AG04449 (cell line): ENCODE data around the gene UPB1.

ENCODE experiments used
- CTCF ChIA-PET: fragments of 350-600 bp; formaldehyde crosslinking; extraction: SDS; loops from one replicate; lab custom pipeline; 2021; ENCODE audit warnings: antibody characterized with exemption; lab: Yijun Ruan, JAX
- POLR2A ChIA-PET: fragments of 400-600, 350-600 bp; formaldehyde crosslinking; extraction: SDS; loops from one replicate; lab custom pipeline; 2020; ENCODE audit warnings: antibody characterized with exemption, inconsistent platforms; lab: Yijun Ruan, JAX
- DNase-seq: peaks from one replicate; pipeline ENCODE4 v3.0.0-alpha.2; 2010; ENCODE audit warnings: low read depth, low spot score
- H3K4me3 ChIP-seq: 2 replicates; pipeline ENCODE4 v1.5.1; 2011; ENCODE audit warnings: low read depth, mild to moderate bottlenecking, control low read depth, low read length
- TF ChIP-seq, protein P1 (sequence below): IDR thresholded peaks from one replicate; pipeline ENCODE4 v1.5.1; 2011; ENCODE audit warnings: mild to moderate bottlenecking, moderate library complexity, low read length, control low read depth, inconsistent platforms; ENCODE audit not compliant: insufficient read depth; ENCODE audit errors: missing control alignments

Gene UPB1

DNA sequence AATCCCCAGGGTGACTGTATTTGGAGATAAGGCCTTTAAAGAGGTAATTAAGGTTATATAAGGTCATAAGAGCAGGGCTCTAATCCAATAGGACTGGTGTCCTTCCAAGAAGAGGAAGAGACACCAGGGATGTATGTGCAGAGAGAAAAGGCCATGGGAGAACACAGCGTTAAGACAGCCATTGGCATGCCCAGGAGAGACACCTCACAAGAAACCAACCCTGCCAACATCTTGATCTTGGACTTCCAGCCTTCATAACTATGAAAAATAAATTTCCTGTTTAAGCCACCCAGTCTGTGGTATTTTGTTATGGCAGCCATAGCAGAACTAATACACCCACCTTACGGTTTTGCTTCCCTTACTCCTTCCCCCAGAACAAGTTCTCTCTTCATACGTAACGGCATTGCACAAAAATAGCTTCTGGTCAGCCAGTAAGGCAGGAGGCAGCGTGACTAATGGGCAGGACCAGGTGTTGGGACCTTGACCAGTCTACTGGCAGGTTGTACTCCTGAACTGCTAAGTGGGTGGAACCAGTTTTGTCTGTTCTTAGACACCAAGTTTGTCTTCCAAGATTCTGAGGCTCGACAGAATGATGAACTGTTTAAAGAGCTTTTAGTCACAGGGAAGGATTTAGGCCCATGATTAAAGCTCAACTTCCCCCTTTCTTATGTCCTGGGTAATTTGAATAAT is 31.9 kb upstream of the UPB1 start:
- CTCF ChIA-PET, result no interaction called here
- no peak overlapping the region for H3K4me3 ChIP-seq
- DNase-seq, result no peak
- TF ChIP-seq, protein P1, sequence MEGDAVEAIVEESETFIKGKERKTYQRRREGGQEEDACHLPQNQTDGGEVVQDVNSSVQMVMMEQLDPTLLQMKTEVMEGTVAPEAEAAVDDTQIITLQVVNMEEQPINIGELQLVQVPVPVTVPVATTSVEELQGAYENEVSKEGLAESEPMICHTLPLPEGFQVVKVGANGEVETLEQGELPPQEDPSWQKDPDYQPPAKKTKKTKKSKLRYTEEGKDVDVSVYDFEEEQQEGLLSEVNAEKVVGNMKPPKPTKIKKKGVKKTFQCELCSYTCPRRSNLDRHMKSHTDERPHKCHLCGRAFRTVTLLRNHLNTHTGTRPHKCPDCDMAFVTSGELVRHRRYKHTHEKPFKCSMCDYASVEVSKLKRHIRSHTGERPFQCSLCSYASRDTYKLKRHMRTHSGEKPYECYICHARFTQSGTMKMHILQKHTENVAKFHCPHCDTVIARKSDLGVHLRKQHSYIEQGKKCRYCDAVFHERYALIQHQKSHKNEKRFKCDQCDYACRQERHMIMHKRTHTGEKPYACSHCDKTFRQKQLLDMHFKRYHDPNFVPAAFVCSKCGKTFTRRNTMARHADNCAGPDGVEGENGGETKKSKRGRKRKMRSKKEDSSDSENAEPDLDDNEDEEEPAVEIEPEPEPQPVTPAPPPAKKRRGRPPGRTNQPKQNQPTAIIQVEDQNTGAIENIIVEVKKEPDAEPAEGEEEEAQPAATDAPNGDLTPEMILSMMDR, result no peak
- POLR2A ChIA-PET, result no interaction called here

DNA sequence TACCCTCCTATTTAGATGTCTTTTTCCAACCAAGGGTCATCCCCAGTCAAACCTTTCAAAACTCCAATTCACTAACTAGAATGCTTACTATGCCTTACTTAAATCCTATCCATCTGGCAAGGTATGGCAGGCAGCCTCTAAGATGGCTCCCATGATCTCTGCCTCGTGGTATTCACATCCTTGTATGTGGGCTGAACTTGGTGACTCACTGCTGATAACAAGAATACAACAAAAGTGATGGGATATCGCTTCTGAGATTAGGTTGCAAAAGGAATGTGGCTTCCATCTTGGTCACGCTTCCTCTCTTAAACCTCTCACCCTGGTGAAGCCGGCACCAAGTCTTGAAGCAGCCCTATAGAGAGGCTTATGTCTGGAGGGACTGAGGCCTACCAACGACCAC is 29.6 kb upstream of the UPB1 start:
- ChIA-PET CTCF (interaction anchor here (1.2 to 2.1 kb wide), 5 partner anchors 9 to 40 kb away, joined by 3 to 11 read pairs (median 4); no protein-coding TSS in a partner anchor), POLR2A (no interaction called here)
- DNase-seq, result no peak
- TF ChIP-seq, protein P1, result no peak
- H3K4me3 ChIP-seq, result no peak overlapping the region

DNA sequence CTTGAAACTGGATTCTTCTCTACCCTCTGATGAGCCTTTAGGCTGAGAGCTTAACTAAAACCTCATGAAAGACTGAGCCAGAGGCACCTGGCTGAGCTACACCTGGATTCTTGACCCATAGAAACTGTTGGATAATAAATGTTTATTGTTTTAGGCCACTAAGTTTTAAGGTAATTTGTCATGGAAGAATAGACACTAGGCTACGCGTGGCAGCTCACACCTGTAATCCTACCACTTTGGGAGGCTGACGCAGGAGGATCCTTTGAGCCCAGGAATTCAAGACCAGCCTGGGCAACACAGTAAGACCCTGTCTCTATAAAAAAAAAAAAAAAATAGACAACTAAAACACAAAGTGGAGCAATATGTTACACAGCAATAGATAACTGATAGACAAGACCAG is 29.2 kb upstream of the UPB1 start:
- no peak overlapping the region for H3K4me3 ChIP-seq
- CTCF ChIA-PET, result interaction anchor here (1.5 to 2.1 kb wide), 4 partner anchors 9 to 39 kb away, joined by 3 to 11 read pairs (median 4); no protein-coding TSS in a partner anchor
- POLR2A ChIA-PET, result no interaction called here
- TF ChIP-seq, protein P1, result no peak
- DNase-seq, result no peak

DNA sequence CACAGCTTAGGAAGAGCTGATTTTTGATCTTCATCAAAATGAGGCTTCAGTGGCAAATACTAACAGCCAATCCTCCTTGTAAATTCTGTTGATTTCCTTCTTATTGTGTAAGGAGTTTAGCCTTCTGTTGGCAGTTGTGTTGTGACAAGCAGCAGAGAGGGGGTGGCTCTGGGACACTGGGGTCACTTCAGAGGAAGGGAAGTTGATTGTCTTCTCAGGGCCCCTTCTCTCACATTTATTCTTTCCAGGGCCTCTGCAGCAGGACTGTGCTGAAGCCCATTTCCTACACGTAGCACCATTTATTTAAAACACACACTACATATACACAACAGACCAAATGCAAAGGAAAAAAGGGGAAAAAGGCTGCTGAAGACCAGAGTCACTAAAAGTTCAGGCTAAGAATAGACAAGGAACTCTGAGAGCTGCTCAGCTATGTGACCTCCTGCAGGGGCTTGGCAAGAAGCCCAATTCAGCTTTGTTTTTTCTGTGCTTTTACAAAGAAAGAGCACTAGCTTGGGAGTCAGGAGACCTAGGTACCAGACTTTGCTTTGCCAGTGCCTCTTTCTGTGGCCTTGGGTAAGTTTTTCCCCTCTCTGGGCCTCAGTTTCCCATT is 28.3 kb upstream of the UPB1 start:
- POLR2A ChIA-PET, result no interaction called here
- no peak overlapping the region for H3K4me3 ChIP-seq
- no peak for DNase-seq
- TF ChIP-seq, protein P1, result no peak
- CTCF ChIA-PET, result interaction anchor here (1.0 to 2.1 kb wide), 4 partner anchors 8 to 36 kb away, joined by 3 to 11 read pairs (median 4); no protein-coding TSS in a partner anchor

DNA sequence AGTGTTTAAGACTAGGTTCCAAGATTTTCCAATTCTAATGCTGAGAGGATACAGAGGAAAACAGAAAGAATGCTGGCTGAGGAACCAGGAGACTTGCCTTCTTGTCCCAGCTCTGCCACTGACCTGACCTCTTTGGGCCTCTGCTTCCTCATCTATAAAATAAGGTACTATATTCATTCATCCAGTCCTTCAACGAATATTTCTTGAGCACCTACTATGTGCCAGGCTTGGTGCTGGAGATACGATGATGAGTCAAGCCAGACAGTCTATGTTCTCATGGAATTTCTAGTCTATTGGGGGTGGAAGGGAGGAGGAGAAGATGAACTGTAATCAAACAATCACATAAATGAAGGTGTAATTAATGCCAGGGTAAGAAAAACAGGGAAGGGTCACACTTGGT is 27.8 kb upstream of the UPB1 start:
- DNase-seq, result no peak
- POLR2A ChIA-PET, result no interaction called here
- H3K4me3 ChIP-seq, result no peak overlapping the region
- TF ChIP-seq, protein P1, result no peak
- CTCF ChIA-PET, result interaction anchor here (1.0 to 2.1 kb wide), 3 partner anchors 8 to 36 kb away, joined by 3 to 11 read pairs (median 4); no protein-coding TSS in a partner anchor

DNA sequence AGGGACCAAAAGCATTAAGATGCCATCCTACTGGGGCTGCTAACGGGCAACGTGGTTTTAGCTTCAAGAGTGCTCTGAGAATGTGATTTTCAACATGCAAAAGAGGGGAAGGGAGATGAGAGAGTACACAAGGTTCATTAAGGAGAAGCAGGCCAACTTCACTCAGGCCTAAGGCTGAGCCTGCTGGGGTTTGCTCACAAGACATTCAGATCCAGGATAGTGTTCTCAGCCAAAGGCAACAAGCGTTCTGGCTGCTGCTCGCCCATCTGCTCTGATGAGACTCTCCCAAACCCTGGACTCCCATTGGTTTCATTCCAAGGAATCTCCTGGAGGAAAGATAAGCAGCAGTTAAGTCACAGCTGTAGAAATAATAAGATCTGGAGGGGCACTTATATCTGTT is 23.6 kb upstream of the UPB1 start:
- TF ChIP-seq, protein P1, result no peak
- H3K4me3 ChIP-seq, result no peak overlapping the region
- CTCF ChIA-PET, result interaction anchor here (0.8 to 1.4 kb wide), 2 partner anchors 31 to 314 kb away, joined by 3 to 5 read pairs; no protein-coding TSS in a partner anchor
- POLR2A ChIA-PET, result no interaction called here
- DNase-seq, result no peak
